Measurements from ENCODE around the gene TFF2.

The TFF2 gene

GRCh38 chr21:42319851-42320572 is 30.8 kb downstream of the TFF2 start:
- TF ChIP-seq, protein P1, sequence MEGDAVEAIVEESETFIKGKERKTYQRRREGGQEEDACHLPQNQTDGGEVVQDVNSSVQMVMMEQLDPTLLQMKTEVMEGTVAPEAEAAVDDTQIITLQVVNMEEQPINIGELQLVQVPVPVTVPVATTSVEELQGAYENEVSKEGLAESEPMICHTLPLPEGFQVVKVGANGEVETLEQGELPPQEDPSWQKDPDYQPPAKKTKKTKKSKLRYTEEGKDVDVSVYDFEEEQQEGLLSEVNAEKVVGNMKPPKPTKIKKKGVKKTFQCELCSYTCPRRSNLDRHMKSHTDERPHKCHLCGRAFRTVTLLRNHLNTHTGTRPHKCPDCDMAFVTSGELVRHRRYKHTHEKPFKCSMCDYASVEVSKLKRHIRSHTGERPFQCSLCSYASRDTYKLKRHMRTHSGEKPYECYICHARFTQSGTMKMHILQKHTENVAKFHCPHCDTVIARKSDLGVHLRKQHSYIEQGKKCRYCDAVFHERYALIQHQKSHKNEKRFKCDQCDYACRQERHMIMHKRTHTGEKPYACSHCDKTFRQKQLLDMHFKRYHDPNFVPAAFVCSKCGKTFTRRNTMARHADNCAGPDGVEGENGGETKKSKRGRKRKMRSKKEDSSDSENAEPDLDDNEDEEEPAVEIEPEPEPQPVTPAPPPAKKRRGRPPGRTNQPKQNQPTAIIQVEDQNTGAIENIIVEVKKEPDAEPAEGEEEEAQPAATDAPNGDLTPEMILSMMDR (conservative IDR thresholded peaks at IDR 0.05; ENCODE audit: low read depth, low read length), result no peak
- Histone ChIP-seq H3K27ac (no peak overlapping the region), H3K79me2 (ENCODE audit: insufficient read depth, low read depth) (no peaks in the 10 kb centered on the region), H3K9ac (no peak overlapping the region), H2AFZ (ENCODE audit: low read depth) (no peak overlapping the region), H3K4me1 (ENCODE audit: low read depth, poor library complexity, severe bottlenecking) (no peaks in the 10 kb centered on the region), H4K20me1 (ENCODE audit: insufficient read depth) (no peaks in the 10 kb centered on the region), H3K36me3 (ENCODE audit: insufficient read depth) (no peaks in the 10 kb centered on the region), H3K4me3 (IDR thresholded peaks at IDR 0.05; ENCODE audit: insufficient read depth, low read depth, low read length) (no peak overlapping the region), H3K27me3 (ENCODE audit: insufficient read depth, low read depth) (peaks cover 11% of the 10 kb centered on the region; the same call in 1 of the 2 replicates), H3K4me2 (no peak overlapping the region)

GRCh38 chr21:42319376-42319775 is 31.4 kb downstream of the TFF2 start:
- H3K79me2 ChIP-seq (ENCODE audit: insufficient read depth, low read depth), result no peaks in the 10 kb centered on the region
- H3K4me3 ChIP-seq (IDR thresholded peaks at IDR 0.05; ENCODE audit: insufficient read depth, low read depth, low read length), result no peak overlapping the region
- H4K20me1 ChIP-seq (ENCODE audit: insufficient read depth), result no peaks in the 10 kb centered on the region
- TF ChIP-seq, protein P1 (conservative IDR thresholded peaks at IDR 0.05; ENCODE audit: low read depth, low read length), result no peak
- peaks cover 16% of the 10 kb centered on the region; the same call in 1 of the 2 replicates for H3K27me3 ChIP-seq (ENCODE audit: insufficient read depth, low read depth)
- no peak overlapping the region for H2AFZ ChIP-seq (ENCODE audit: low read depth)
- H3K9ac ChIP-seq, result no peak overlapping the region
- H3K27ac ChIP-seq, result no peak overlapping the region
- H3K4me1 ChIP-seq (ENCODE audit: low read depth, poor library complexity, severe bottlenecking), result no peaks in the 10 kb centered on the region
- no peaks in the 10 kb centered on the region for H3K36me3 ChIP-seq (ENCODE audit: insufficient read depth)
- no peak overlapping the region for H3K4me2 ChIP-seq

DNA sequence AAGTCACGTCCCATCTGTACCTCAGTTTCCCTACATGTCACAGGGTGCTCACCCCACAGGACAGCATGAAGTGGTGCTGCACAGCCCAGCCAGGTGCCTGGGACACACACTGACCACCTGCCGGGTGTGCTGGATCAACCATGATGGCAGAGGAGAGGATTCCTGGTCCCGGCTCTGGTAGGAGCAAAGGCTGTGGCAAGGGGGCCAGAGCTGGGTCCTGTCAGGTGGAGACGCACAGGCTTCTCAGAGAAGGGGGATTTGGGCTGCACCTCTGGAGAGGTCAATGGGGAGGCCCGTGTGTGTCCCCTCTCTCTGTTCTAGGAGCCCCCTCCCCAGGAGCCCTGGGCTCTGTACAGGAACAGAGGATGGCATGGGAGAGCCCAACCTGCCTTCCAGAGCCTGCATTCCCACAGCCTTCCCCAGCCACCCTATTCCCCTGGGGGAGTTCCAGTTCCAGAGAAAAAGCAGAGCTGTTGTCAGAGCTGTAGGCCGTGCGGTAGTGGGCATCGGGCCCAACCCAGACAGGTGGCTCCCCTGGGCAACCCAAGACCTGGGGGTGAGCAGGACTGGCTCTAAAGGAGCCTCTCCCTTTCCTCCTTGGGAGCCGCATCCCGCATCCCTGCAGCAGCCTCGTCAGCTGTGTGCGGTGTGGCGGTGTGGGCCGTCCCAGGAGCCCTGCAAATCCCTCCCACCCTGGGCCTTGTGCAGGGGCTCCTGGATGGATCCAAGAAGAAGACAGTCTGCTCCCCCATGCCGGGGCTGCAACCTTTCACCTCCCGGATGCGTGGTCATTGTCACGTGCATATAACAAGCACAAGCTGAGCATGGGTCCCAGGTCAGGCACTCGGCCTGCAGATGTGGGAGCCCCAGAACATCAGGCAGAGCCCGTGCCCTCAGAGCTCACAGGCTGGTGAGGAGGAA is 32.7 kb downstream of the TFF2 start:
- Histone ChIP-seq H4K20me1 (ENCODE audit: insufficient read depth) (no peaks in the 10 kb centered on the region), H3K79me2 (ENCODE audit: insufficient read depth, low read depth) (no peaks in the 10 kb centered on the region), H3K27ac (no peak overlapping the region), H2AFZ (ENCODE audit: low read depth) (no peak overlapping the region), H3K9ac (no peak overlapping the region), H3K4me3 (IDR thresholded peaks at IDR 0.05; ENCODE audit: insufficient read depth, low read depth, low read length) (no peak overlapping the region), H3K36me3 (ENCODE audit: insufficient read depth) (no peaks in the 10 kb centered on the region), H3K27me3 (ENCODE audit: insufficient read depth, low read depth) (peaks cover 24% of the 10 kb centered on the region; the same call in 1 of the 2 replicates), H3K4me1 (ENCODE audit: low read depth, poor library complexity, severe bottlenecking) (no peaks in the 10 kb centered on the region), H3K4me2 (no peak overlapping the region)
- TF ChIP-seq, protein P1 (conservative IDR thresholded peaks at IDR 0.05; ENCODE audit: low read depth, low read length), result no peak

DNA sequence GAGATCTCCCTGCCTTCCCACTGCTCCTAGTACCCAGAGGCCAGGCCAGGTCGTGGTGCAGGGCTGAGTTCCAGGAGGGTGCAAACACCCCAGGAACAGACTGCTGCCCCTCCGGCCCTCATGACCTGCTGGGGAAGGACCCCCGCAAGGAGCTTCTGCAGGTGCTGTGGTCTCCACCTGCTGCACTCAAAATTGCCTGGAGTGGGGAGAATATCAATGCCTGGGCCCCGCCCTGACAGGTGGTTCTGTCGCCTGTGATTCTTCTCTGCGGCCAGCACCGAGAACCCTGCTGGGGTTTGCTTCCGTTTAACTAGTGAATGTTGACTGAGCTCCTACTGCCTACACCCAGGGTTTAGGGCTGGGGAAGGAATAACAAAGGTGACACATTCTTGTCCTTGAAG is 33.5 kb downstream of the TFF2 start:
- Histone ChIP-seq H3K9ac (no peak overlapping the region), H3K36me3 (ENCODE audit: insufficient read depth) (no peaks in the 10 kb centered on the region), H4K20me1 (ENCODE audit: insufficient read depth) (no peaks in the 10 kb centered on the region), H3K4me1 (ENCODE audit: low read depth, poor library complexity, severe bottlenecking) (no peaks in the 10 kb centered on the region), H2AFZ (ENCODE audit: low read depth) (no peak overlapping the region), H3K27me3 (ENCODE audit: insufficient read depth, low read depth) (peaks cover 24% of the 10 kb centered on the region; the same call in 1 of the 2 replicates), H3K4me3 (IDR thresholded peaks at IDR 0.05; ENCODE audit: insufficient read depth, low read depth, low read length) (no peak overlapping the region), H3K79me2 (ENCODE audit: insufficient read depth, low read depth) (no peaks in the 10 kb centered on the region), H3K4me2 (no peak overlapping the region), H3K27ac (no peak overlapping the region)
- TF ChIP-seq, protein P1 (conservative IDR thresholded peaks at IDR 0.05; ENCODE audit: low read depth, low read length), result no peak
